Common myeloid progenitor, CD34-positive (primary cell): ENCODE results near the gene AGER.

Source experiments
- CTCF ChIA-PET: fragments of 350-600 bp; sonication (Branson Sonifier 250); formaldehyde crosslinking; loops from one replicate; lab custom pipeline; 2021; ENCODE audit warnings: antibody characterized with exemption; lab: Charles Lee
- POLR2A ChIA-PET: fragments of 350-600 bp; sonication (Branson Sonifier 250); formaldehyde crosslinking; loops from one replicate; lab custom pipeline; 2021; ENCODE audit warnings: antibody characterized with exemption; lab: Charles Lee
- DNase-seq, 3 donors: peaks; one replicate each; pipeline versions ENCODE4 v3.0.0 to v3.0.0-alpha.2; 2013
- H3K27ac ChIP-seq, 2 experiments: 1 replicate in 1 of 2; 2 replicates in 1 of 2; pipeline ENCODE4 v1.7.0; 2013; ENCODE audit warnings: inconsistent platforms in 2 of 2, low read length in 2 of 2, mild to moderate bottlenecking in 2 of 2, low read depth in 1 of 2, moderate library complexity in 1 of 2; ENCODE audit not compliant: severe bottlenecking in 2 of 2, insufficient read depth in 1 of 2, poor library complexity in 1 of 2
- H3K27me3 ChIP-seq, 5 experiments: replicated peaks in 2 of 5; 1 replicate in 3 of 5; 2 replicates in 2 of 5; pipeline versions ENCODE4 v1.6.1 to v1.7.0; 2013; ENCODE audit warnings: low read length in 4 of 5, mild to moderate bottlenecking in 2 of 5, moderate library complexity in 2 of 5, inconsistent platforms in 1 of 5; ENCODE audit not compliant: insufficient read depth in 5 of 5, control insufficient read depth in 4 of 5
- H3K36me3 ChIP-seq, 4 experiments: 1 replicate in 2 of 4; 2 replicates in 2 of 4; pipeline versions ENCODE4 v1.6.1 to v1.7.0; 2013; ENCODE audit warnings: low read length in 3 of 4, control low read depth in 1 of 4, mild to moderate bottlenecking in 1 of 4; ENCODE audit not compliant: control insufficient read depth in 4 of 4, insufficient read depth in 4 of 4
- H3K4me1 ChIP-seq, 4 experiments: 1 replicate in 3 of 4; 2 replicates in 1 of 4; pipeline versions ENCODE4 v1.6.1 to v1.7.1; 2013; ENCODE audit warnings: low read length in 3 of 4, mild to moderate bottlenecking in 3 of 4, control low read depth in 1 of 4, inconsistent platforms in 1 of 4, moderate library complexity in 1 of 4; ENCODE audit not compliant: control insufficient read depth in 4 of 4, insufficient read depth in 4 of 4; ENCODE audit errors: control extremely low read depth in 1 of 4
- H3K4me3 ChIP-seq, 7 experiments: 1 replicate in 4 of 7; 2 replicates in 3 of 7; pipeline versions ENCODE4 v1.5.1 to v1.7.0; 2013; ENCODE audit warnings: mild to moderate bottlenecking in 7 of 7, low read length in 6 of 7, moderate library complexity in 6 of 7, inconsistent platforms in 2 of 7, low read depth in 2 of 7, control low read depth in 1 of 7; ENCODE audit not compliant: insufficient read depth in 4 of 7, control insufficient read depth in 1 of 7; ENCODE audit errors: extremely low read depth in 1 of 7
- H3K9me3 ChIP-seq, 5 experiments: 1 replicate in 4 of 5; 2 replicates in 1 of 5; pipeline versions ENCODE4 v1.6.1 to v1.7.1; 2013; ENCODE audit warnings: low read length in 4 of 5, mild to moderate bottlenecking in 2 of 5, inconsistent platforms in 1 of 5, low read depth in 1 of 5, moderate library complexity in 1 of 5; ENCODE audit not compliant: control insufficient read depth in 4 of 5, insufficient read depth in 2 of 5; ENCODE audit errors: control extremely low read depth in 1 of 5
- WGBS: methylation state at CpG from one replicate; pipeline ENCODE4 v1.1.5; 2013; ENCODE audit not compliant: insufficient coverage; 5-methylcytosine and 5-hydroxymethylcytosine counted together

Gene AGER

DNA sequence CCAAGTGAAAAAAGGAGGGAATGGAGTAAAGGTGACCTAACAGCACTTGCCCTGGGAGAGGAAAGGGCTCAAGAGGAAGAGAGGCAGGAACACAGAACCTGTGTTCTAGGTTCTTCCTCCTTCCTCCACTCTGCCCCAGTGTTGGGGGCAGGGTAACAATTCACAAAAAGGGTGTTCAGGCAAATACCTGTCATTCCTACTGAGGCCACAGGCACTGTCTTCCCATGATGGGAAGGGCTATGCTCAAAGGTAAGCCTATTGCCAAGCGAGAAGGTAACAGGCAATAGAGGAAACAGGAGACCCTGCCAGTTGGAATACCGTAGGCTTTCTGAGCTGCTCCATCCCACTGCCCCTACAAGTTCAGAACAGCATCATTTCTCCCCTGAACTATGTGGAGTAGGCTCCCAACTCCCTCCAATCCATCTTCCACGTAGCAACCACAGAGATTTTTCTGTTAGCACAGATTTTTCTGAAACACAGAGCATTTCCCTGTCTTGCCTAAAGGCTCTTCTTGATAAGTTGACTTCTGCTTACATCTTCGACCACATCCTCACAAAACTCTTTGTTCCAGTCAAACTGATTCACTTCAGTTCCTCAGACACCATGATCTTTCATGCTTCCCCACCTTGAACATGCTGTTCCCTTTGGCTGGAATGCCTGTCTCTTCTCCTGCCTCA is 10.9 kb downstream of the AGER start:
- no peak overlapping the region for H3K4me3 ChIP-seq
- CTCF ChIA-PET = interaction anchor here (1.0 to 1.1 kb wide), 2 partner anchors 9 to 18 kb away, joined by 3 read pairs; partner anchors contain the start of gene EGFL8
- peaks cover 6 to 32% (median 21%) of the 10 kb centered on the region in 4 experiments for H3K36me3 ChIP-seq
- peak overlapping the region in 1 of 2 experiments; percentile 28 for H3K27ac ChIP-seq
- no peaks in the 10 kb centered on the region for H3K9me3 ChIP-seq
- DNase-seq = no peak
- POLR2A ChIA-PET = no interaction called here
- H3K4me1 ChIP-seq = peaks cover 15 to 42% (median 32%) of the 10 kb centered on the region in 4 experiments
- WGBS = 81% methylated on average over 4 of the region's 4 CpGs
- no peaks in the 10 kb centered on the region for H3K27me3 ChIP-seq

GRCh38 chr6:32171234-32171633 is 12.8 kb downstream of the AGER start:
- H3K27ac ChIP-seq = no peak overlapping the region
- 100% methylated on average over 6 of the region's 6 CpGs for WGBS
- H3K4me1 ChIP-seq = peaks cover 5 to 28% (median 19%) of the 10 kb centered on the region in 4 experiments
- ChIA-PET POLR2A (no interaction called here), CTCF (interaction anchor here (1.6 kb wide), 1 partner anchor 13 kb away, joined by 3 read pairs; no protein-coding TSS in a partner anchor)
- DNase-seq = no peak
- no peaks in the 10 kb centered on the region for H3K9me3 ChIP-seq
- peaks cover 10 to 50% (median 34%) of the 10 kb centered on the region in 4 experiments for H3K36me3 ChIP-seq
- no peak overlapping the region for H3K4me3 ChIP-seq
- no peaks in the 10 kb centered on the region for H3K27me3 ChIP-seq

GRCh38 chr6:32170294-32170693 is 13.8 kb downstream of the AGER start:
- ChIA-PET POLR2A (no interaction called here), CTCF (interaction anchor here (0.8 to 1.9 kb wide), 5 partner anchors 9 to 23 kb away, joined by 3 to 7 read pairs (median 3); partner anchors contain the start of gene GPSM3)
- WGBS = 97% methylated on average over 6 of the region's 11 CpGs

GRCh38 chr6:32168807-32169591 is 15.1 kb downstream of the AGER start:
- DNase-seq = no peak
- H3K4me3 ChIP-seq = no peak overlapping the region
- peaks cover 13 to 64% (median 40%) of the 10 kb centered on the region in 4 experiments for H3K36me3 ChIP-seq
- H3K4me1 ChIP-seq = peaks cover 0 to 12% (median 5%) of the 10 kb centered on the region in 4 experiments
- H3K27me3 ChIP-seq = no peaks in the 10 kb centered on the region
- CTCF ChIA-PET = interaction anchor here (0.9 to 1.9 kb wide), 6 partner anchors 10 to 38 kb away, joined by 3 to 7 read pairs (median 4); partner anchors contain the start of genes FKBPL and GPSM3
- H3K27ac ChIP-seq = peak overlapping the region in 1 of 2 experiments; percentile 74
- WGBS = 98% methylated on average over 10 of the region's 11 CpGs
- POLR2A ChIA-PET = no interaction called here
- no peaks in the 10 kb centered on the region for H3K9me3 ChIP-seq

More at GRCh38 chr6:32170294-32170693, 13.8 kb downstream of the AGER start:
- no peaks in the 10 kb centered on the region for H3K9me3 ChIP-seq
- DNase-seq = no peak
- H3K27ac ChIP-seq = no peak overlapping the region
- peaks cover 3 to 22% (median 12%) of the 10 kb centered on the region in 4 experiments for H3K4me1 ChIP-seq
- H3K36me3 ChIP-seq = peaks cover 13 to 58% (median 34%) of the 10 kb centered on the region in 4 experiments
- H3K4me3 ChIP-seq = no peak overlapping the region
- H3K27me3 ChIP-seq = no peaks in the 10 kb centered on the region

- Histone ChIP-seq H3K36me3 (peaks cover 13 to 68% (median 44%) of the 10 kb centered on the region in 4 experiments), H3K27ac (peak overlapping the region in 1 of 2 experiments; percentile 74), H3K9me3 (no peaks in the 10 kb centered on the region), H3K4me3 (no peak overlapping the region), H3K27me3 (no peaks in the 10 kb centered on the region), H3K4me1 (peaks cover 0 to 6% (median 3%) of the 10 kb centered on the region in 4 experiments)
- DNase-seq = no peak
- POLR2A ChIA-PET = no interaction called here
- WGBS = 57% methylated on average over 2 of the region's 2 CpGs
- CTCF ChIA-PET = interaction anchor here (1.0 kb wide), 1 partner anchor 15 kb away, joined by 3 read pairs; no protein-coding TSS in a partner anchor
Observed at GRCh38 chr6:32168350-32168749, 15.7 kb downstream of the AGER start.

GRCh38 chr6:32167761-32168262 is 16.2 kb downstream of the AGER start:
- Histone ChIP-seq H3K9me3 (no peaks in the 10 kb centered on the region), H3K4me1 (peaks cover 0 to under 1% (median under 1%) of the 10 kb centered on the region in 4 experiments), H3K4me3 (no peak overlapping the region), H3K36me3 (peaks cover 13 to 73% (median 49%) of the 10 kb centered on the region in 4 experiments), H3K27ac (peak overlapping the region in 1 of 2 experiments; percentile 77), H3K27me3 (no peaks in the 10 kb centered on the region)
- POLR2A ChIA-PET = no interaction called here
- whole genome bisulfite sequencing = no CpG with 5 or more reads among the region's 6 CpGs
- DNase-seq = no peak
- CTCF ChIA-PET = no interaction called here
